HG03520 (cell line): ENCODE results near the gene BTN3A1.
"Not testable (repeated sequence)": the region's sequence is repeated elsewhere in the genome, so short reads cannot be mapped to it uniquely, and the experiment has no call there.

Experiments
- ATAC-seq: cut with Tn5 transposase; IDR thresholded peaks from one replicate; pipeline ENCODE4 v1.9.1; 2021; ENCODE audit warnings: mild to moderate bottlenecking, moderate library complexity; ENCODE audit not compliant: unreplicated experiment

Gene BTN3A1

GRCh38 chr6:26438000-26438399 lies 35.9 kb downstream of the BTN3A1 start:
- ATAC-seq, result no peak

- no peak for ATAC-seq
Observed at GRCh38 chr6:26439151-26440125, 37.4 kb downstream of the BTN3A1 start.

- no peak for ATAC-seq
Observed at GRCh38 chr6:26440977-26441358, 38.9 kb downstream of the BTN3A1 start.

- no peak for ATAC-seq
Observed at GRCh38 chr6:26441977-26442376, 39.9 kb downstream of the BTN3A1 start.

- ATAC-seq, result peak; percentile 48
Observed at GRCh38 chr6:26445934-26446667, 44.0 kb downstream of the BTN3A1 start.

DNA sequence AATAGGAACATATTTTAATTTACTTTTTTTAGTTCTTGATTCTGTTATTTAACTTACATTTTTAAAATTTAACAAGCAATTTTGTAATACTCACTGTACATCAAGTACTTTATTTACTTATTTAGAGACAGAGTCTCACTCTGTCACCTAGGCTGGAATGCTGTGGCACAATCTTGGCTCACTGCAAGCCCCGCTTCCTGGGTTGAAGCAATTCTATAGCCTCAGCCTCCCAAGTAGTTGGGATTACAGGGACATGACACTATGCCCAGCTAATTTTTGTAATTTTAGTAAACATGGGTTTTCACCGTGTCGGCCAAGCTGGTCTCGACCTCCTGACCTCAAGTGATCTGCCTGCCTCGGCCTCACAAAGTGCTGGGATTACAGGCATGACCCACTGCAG lies 45.2 kb downstream of the BTN3A1 start:
- ATAC-seq, result no peak

- ATAC-seq, result no peak
Observed at GRCh38 chr6:26450240-26450639, 48.2 kb downstream of the BTN3A1 start.

DNA sequence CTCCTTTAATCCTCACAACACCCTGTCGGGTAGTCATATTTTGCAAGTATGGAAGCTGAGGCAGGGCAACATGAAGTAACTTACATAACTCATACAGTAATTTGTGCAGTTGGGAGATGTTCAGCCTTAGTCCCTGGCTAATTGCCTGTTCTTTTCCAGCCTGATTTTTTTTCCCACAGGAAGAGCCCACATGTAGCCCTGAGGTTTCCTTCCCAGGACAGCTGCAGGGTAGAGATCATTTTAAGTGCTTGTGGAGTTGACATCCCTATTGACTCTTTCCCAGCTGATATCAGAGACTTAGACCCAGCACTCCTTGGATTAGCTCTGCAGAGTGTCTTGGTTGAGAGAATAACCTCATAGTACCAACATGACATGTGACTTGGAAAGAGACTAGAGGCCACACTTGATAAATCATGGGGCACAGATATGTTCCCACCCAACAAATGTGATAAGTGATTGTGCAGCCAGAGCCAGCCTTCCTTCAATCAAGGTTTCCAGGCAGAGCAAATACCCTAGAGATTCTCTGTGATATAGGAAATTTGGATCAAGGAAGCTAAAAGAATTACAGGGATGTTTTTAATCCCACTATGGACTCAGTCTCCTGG lies 50.7 kb downstream of the BTN3A1 start:
- ATAC-seq, result no peak

DNA sequence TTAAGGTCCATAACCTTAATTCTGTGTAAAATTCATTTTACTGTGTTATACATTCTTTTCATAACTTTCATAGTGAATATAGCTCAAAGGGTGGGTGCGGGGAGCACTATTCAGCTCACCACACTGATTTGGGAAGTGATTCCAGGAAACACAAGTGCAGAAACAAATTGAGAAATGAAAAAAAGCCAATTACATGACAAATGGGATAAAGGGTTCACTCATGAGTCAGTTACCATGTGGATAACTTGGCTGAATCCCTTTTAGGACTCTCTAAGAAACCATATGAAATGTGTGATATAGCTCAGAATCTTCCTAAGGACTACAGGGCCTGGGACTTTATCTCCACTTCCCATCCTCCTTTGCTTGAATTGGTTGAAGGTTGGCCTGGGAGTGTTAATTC lies 52.6 kb downstream of the BTN3A1 start:
- ATAC-seq, result no peak

DNA sequence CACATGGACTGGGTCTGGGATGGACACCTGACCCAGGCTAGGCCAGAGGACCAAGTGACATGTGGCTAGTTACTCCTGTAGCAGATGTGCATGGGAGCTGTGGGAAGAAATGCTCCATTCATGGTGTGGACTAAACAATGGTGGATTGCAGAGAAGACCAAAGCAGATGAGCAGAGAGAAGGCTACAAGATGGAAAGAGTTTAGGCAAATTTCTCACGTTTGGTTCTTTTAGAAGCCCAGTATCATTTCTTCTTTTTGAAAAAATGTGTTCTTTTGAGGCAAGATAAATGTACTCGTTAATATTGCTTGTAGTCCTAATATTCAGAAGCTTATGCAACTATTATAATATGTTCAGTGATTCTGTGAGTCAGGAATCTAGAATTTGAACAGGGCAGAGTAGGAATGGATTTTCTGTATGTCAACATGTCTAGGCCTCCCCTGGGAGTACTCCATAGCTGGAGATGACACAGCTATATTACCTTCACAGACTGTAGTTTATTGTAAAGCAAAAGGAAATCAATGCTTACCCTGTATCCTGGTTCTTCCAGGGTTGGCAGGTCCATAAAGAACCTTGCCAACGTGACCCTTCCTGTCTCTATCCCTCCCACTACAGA lies 53.4 kb downstream of the BTN3A1 start:
- ATAC-seq, result no peak

- peak; percentile 16 for ATAC-seq
Observed at GRCh38 chr6:26457264-26457805, 55.3 kb downstream of the BTN3A1 start.

DNA sequence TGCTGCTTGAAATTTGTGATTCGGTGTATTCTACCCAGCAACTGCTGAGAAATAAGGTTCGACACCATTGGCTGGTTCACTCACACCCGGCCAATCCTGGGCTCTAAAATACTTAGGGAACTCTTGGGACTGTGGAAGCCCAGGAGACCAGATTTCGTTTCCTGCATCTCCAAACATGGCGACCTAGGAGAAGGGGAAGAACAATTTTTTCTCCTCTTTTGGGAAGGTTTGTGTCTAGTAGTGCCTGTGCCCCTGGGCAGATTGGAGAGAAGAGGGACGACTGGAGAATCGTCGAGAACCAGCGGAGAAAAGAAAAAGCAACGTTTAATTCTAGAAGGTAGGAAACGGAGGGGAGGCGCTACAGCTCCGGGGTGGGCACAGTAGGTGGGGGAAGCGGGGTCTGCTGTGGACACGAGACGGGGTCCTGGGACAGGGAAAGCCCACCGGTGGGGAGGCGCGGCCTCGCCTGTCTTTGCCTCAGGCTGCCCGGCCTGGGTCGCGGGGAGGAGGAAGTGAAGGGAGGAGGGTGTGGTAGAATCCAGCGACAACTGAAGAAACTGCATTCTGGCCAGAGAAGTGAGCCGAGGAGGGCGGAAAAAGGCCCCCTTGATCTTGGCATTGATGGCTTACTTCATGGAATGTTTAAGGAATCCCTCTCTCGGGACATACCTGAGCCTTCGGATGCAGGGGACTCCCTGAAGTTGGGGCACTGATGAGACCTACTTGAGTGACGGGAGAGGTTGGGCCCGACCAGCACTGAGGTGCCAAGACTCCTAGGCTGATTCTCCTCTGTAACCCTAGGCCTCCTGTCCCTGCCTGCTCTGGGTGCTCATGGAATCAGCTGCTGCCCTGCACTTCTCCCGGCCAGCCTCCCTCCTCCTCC lies 56.0 kb downstream of the BTN3A1 start, which contains the start of gene BTN2A1:
TSS of gene BTN2A1 (plus strand) at position 150 of the 883 bp plus-strand sequence. CDS start at position 832, 682 bp downstream.
- peak; percentile 95 for ATAC-seq

DNA sequence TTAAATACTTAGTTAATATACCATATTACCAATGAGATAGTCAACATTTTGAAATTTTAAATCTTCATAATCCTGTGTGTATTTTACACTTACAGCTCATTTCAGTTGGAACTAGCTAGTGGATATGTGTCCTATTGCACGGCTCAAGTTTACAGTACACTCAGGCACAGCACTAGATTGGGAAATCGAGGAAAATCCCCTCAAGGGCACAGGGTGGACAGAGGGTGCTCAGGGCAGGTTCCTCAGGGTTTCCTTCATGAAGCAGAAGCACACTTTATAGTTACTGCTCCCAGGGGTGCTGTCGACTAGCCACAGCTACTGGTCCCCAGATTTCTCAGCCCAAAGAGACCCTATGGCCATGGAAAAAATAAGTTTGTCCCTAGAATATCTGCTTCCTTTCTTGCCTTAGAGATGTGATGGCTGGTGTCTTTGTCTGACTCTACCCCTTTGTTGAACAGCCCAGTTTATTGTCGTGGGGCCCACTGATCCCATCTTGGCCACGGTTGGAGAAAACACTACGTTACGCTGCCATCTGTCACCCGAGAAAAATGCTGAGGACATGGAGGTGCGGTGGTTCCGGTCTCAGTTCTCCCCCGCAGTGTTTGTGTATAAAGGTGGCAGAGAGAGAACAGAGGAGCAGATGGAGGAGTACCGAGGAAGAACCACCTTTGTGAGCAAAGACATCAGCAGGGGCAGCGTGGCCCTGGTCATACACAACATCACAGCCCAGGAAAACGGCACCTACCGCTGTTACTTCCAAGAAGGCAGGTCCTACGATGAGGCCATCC lies 57.1 kb downstream of the BTN3A1 start:
- no peak for ATAC-seq

DNA sequence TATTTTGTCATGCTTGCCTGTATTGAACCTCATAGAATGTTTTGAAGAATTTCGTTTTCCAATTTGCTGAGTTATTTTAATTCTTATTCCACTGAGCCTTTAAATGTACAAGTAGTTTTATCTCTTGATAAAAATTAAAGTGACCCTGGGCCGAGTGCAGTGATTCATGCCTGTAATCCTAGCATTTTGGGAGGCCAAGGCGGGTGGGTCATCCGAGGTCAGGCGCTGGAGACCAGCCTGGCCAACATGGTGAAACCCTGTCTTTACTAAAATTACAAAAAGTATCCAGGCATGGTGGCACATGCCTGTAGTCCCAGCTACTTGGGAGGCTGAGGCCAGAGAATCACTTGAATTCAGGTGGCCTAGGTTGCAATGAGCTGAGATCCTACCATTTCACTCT lies 59.3 kb downstream of the BTN3A1 start:
- not testable (repeated sequence) for ATAC-seq

DNA sequence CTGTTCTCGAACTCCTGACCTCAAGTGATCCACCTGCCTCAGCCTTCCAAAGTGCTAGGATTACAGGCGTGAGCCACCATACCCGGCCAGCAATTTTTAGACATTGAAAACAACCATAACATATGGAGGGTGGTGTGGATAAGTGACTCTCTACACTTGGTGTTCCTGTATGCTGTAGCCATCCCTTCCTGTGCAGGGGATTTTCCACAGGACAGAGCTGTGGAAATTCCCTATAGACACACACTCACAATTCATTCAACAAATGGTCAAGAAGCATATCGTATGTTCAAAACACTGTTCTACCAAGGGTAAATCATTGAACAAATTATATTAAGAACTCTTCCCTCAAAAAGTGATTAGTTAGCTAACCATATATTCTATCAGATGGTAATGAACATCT lies 61.9 kb downstream of the BTN3A1 start:
- no peak for ATAC-seq

DNA sequence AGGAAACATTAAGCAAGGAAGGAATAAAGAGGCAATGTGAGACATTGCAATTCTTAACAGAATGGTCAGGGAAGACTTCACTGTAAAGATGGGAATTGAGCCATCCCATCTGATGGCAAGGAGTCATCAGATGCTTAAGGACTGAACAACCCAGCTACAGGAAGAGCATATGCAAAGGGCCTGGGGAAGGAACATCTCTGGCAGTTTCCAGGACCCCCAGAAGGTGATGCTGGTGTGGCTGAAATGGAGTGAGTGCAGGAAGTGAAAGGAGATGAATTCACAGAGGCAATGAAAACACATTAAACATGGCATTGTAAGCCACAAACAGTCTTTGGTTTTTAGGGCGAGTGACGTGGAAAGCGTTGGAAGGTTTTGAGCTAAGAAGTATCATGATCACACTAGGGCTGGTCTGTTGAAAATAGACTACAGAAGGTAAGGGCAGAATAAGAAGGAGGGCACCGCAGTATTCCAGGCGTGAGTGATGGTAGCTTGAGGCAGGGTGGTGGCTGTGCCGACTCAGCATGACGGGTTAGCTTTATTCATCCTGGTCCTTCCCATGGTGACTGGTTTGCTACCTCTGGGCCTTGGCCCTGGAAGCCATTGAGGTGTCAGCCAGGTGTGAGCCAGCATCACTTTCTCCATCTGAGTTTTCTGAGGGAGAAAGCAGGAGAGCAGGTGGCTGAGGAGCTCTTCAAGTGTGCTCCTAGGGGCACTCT lies 62.5 kb downstream of the BTN3A1 start:
- ATAC-seq, result no peak
